HepG2 (cell line): ENCODE data around the gene DIP2C. TPM values are rescaled to one million over a fixed set of nuclear protein-coding genes. Genes with fewer than 3 reads are reported as not detected.

Experiments
- ATAC-seq: fragments of 200-7000 bp; cut with Tn5 transposase; 3 replicates; pipeline ENCODE4 v1.9.1; 2020; ENCODE audit warnings: mild to moderate bottlenecking, moderate library complexity
- BruUV-seq: library from RNA; stranded (reverse); fragments of 400-500 nt; replicated peaks from 2 replicates; lab custom pipeline; 2021; lab: Mats Ljungman, UMichigan
- CTCF ChIA-PET: fragments of 300-600 bp; formaldehyde crosslinking; extraction: SDS; loops from one replicate; lab custom pipeline; 2021; ENCODE audit warnings: low total read pairs, inconsistent platforms, low intra/inter-chr PET ratio; lab: Yijun Ruan, JAX
- POLR2A ChIA-PET: fragments of 350-600 bp; sonication (Branson Sonifier 250); formaldehyde crosslinking; loops from one replicate; lab custom pipeline; 2020; ENCODE audit warnings: antibody characterized with exemption, inconsistent platforms; lab: Yijun Ruan, JAX
- DNase-seq: peaks from one replicate; pipeline ENCODE4 v3.0.0-alpha.2; 2015; ENCODE audit warnings: low spot score
- FAIRE-seq: peaks from 3 replicates; lab custom pipeline; 2011; peaks lifted over from hg19 to GRCh38; lab: Jason Lieb, UNC
- H2AFZ ChIP-seq: one replicate; pipeline ENCODE4 v1.6.1; 2011; ENCODE audit warnings: low read length, inconsistent platforms
- H3K27ac ChIP-seq: fragments of 300-600 bp; 3 replicates; pipeline ENCODE4 v1.8.0; 2011; ENCODE audit warnings: mixed run types, mild to moderate bottlenecking, mixed read lengths, low read length, inconsistent platforms; ENCODE audit not compliant: insufficient read depth; ENCODE audit errors: extremely low read length
- H3K27me3 ChIP-seq, 2 experiments: fragments of 200-600 bp in 1 of 2; 2 replicates in 1 of 2; 3 replicates in 1 of 2; pipeline versions ENCODE4 v1.6.0 to v1.8.0; 2011; ENCODE audit warnings: low read length in 2 of 2, mild to moderate bottlenecking in 2 of 2, moderate library complexity in 2 of 2, inconsistent platforms in 1 of 2; ENCODE audit not compliant: insufficient read depth in 2 of 2, control insufficient read depth in 1 of 2
- H3K36me3 ChIP-seq, 2 experiments: fragments of 200-600 bp in 1 of 2; replicated peaks in 1 of 2; 2 replicates in 1 of 2; 3 replicates in 1 of 2; pipeline versions ENCODE4 v1.5.1 to v1.8.0; 2011; ENCODE audit warnings: low read length in 2 of 2, inconsistent platforms in 1 of 2; ENCODE audit not compliant: insufficient read depth in 2 of 2, control insufficient read depth in 1 of 2
- H3K4me1 ChIP-seq: 2 replicates; pipeline ENCODE4 v1.5.1; 2012; ENCODE audit warnings: low read length, inconsistent platforms; ENCODE audit not compliant: insufficient read depth
- H3K4me2 ChIP-seq: 2 replicates; pipeline ENCODE4 v1.6.0; 2011; ENCODE audit warnings: low read depth, low read length, inconsistent platforms
- H3K4me3 ChIP-seq, 3 experiments: fragments of 200-600 bp in 1 of 3; sonication (generic), shearing (Covaris generic) in 1 of 3; replicated peaks in 1 of 3; 2 replicates each; pipeline ENCODE4 v1.5.1; 2011 to 2016; ENCODE audit warnings: low read length in 3 of 3, inconsistent platforms in 2 of 3, low read depth in 2 of 3, mild to moderate bottlenecking in 2 of 3, control low read depth in 1 of 3, mixed read lengths in 1 of 3; ENCODE audit not compliant: insufficient read depth in 1 of 3
- H3K79me2 ChIP-seq: one replicate; pipeline ENCODE4 v1.6.1; 2011; ENCODE audit warnings: low read length, inconsistent platforms; ENCODE audit not compliant: insufficient read depth
- H3K9ac ChIP-seq: 2 replicates; pipeline ENCODE4 v1.6.0; 2011; ENCODE audit warnings: mild to moderate bottlenecking, low read depth, low read length, inconsistent platforms; ENCODE audit not compliant: insufficient read depth
- H3K9me3 ChIP-seq: 2 replicates; pipeline ENCODE4 v1.5.1; 2012; ENCODE audit warnings: mild to moderate bottlenecking, low read length
- H4K20me1 ChIP-seq: 2 replicates; pipeline ENCODE4 v1.6.0; 2011; ENCODE audit warnings: inconsistent platforms, mild to moderate bottlenecking, low read length, moderate library complexity; ENCODE audit not compliant: insufficient read depth
- TEAD3 ChIP-seq: optimal IDR thresholded peaks from 2 replicates; pipeline ENCODE3; 2016; ENCODE audit warnings: borderline replicate concordance
- WGBS: methylation state at CpG from one replicate; pipeline ENCODE4 v1.1.6; 2017; ENCODE audit warnings: low lambda C conversion rate; 5-methylcytosine and 5-hydroxymethylcytosine counted together
- in situ Hi-C: cut with HindIII; loops from 2 replicates; pipeline ENCODE4 v1.10.0; 2017; ENCODE audit warnings: low pct_unique_long_range_greater_than_20kb; ENCODE audit not compliant: extremely low pct_ligation_motif_present
- intact Hi-C: fragments of 100-400 bp; cut with micrococcal nuclease; formaldehyde crosslinking; loops from one replicate; pipeline ENCODE4 v1.10.0; 2022; ENCODE audit not compliant: unreplicated experiment
- polyA plus RNA-seq, 8 experiments: library from polyadenylated mRNA; depleted of rRNA in 3 of 8; stranded (reverse) in 7 of 8; unstranded in 1 of 8; fragments of >200 nt; fragmentation: Illumina TruSeq in 4 of 8; extraction: Trizol in 4 of 8; gene quantifications; 2 replicates each; pipeline versions ENCODE4 v1.2.1 to v1.2.3, GENCODE V29; 2011 to 2016; ENCODE audit warnings: low read depth in 4 of 8, missing spikeins in 1 of 8, mixed read lengths in 1 of 8; ENCODE audit not compliant: insufficient read depth in 1 of 8
- total RNA-seq, 5 experiments: library from RNA; depleted of rRNA; stranded (reverse); fragments of >200 nt; fragmentation: Illumina TruSeq; extraction: Trizol; gene quantifications; 2 replicates each; pipeline ENCODE4 v1.2.3, GENCODE V29; 2016; ENCODE audit warnings: low read depth in 1 of 5
- TF ChIP-seq, protein P1 (sequence below): sonication (generic); formaldehyde crosslinking; IDR thresholded peaks from one replicate; pipeline ENCODE4 v1.5.1; 2020; ENCODE audit warnings: mild to moderate bottlenecking, missing genetic modification reagents; ENCODE audit errors: not compliant biosample characterization

Gene DIP2C
- total and polyA plus RNA-seq, 2 of the 13 experiments (the other 11 are each of a cell fraction or from before 2014, with no cell fraction given): 2.2 to 2.7 TPM

DNA sequence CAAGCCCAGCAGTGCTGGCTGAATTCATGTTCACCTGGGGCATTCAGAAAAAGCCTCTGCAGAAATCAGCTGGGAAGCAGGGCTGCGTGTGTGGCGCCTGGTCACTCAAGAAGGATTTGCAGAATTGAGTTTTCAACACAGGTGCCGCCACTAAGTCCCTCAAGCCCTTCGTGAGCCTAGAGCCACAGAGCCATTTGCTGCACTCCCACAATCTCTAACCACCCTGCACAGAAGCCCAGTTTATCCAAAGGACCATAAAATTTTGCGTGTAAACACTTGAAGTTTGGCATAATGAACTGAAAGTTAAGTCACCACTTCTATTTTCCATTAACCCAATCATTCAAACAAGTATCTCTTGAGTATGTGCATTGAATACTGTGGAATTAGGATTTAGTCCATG, 136.2 kb downstream of the DIP2C start (continued):
- TF ChIP-seq, protein P1, sequence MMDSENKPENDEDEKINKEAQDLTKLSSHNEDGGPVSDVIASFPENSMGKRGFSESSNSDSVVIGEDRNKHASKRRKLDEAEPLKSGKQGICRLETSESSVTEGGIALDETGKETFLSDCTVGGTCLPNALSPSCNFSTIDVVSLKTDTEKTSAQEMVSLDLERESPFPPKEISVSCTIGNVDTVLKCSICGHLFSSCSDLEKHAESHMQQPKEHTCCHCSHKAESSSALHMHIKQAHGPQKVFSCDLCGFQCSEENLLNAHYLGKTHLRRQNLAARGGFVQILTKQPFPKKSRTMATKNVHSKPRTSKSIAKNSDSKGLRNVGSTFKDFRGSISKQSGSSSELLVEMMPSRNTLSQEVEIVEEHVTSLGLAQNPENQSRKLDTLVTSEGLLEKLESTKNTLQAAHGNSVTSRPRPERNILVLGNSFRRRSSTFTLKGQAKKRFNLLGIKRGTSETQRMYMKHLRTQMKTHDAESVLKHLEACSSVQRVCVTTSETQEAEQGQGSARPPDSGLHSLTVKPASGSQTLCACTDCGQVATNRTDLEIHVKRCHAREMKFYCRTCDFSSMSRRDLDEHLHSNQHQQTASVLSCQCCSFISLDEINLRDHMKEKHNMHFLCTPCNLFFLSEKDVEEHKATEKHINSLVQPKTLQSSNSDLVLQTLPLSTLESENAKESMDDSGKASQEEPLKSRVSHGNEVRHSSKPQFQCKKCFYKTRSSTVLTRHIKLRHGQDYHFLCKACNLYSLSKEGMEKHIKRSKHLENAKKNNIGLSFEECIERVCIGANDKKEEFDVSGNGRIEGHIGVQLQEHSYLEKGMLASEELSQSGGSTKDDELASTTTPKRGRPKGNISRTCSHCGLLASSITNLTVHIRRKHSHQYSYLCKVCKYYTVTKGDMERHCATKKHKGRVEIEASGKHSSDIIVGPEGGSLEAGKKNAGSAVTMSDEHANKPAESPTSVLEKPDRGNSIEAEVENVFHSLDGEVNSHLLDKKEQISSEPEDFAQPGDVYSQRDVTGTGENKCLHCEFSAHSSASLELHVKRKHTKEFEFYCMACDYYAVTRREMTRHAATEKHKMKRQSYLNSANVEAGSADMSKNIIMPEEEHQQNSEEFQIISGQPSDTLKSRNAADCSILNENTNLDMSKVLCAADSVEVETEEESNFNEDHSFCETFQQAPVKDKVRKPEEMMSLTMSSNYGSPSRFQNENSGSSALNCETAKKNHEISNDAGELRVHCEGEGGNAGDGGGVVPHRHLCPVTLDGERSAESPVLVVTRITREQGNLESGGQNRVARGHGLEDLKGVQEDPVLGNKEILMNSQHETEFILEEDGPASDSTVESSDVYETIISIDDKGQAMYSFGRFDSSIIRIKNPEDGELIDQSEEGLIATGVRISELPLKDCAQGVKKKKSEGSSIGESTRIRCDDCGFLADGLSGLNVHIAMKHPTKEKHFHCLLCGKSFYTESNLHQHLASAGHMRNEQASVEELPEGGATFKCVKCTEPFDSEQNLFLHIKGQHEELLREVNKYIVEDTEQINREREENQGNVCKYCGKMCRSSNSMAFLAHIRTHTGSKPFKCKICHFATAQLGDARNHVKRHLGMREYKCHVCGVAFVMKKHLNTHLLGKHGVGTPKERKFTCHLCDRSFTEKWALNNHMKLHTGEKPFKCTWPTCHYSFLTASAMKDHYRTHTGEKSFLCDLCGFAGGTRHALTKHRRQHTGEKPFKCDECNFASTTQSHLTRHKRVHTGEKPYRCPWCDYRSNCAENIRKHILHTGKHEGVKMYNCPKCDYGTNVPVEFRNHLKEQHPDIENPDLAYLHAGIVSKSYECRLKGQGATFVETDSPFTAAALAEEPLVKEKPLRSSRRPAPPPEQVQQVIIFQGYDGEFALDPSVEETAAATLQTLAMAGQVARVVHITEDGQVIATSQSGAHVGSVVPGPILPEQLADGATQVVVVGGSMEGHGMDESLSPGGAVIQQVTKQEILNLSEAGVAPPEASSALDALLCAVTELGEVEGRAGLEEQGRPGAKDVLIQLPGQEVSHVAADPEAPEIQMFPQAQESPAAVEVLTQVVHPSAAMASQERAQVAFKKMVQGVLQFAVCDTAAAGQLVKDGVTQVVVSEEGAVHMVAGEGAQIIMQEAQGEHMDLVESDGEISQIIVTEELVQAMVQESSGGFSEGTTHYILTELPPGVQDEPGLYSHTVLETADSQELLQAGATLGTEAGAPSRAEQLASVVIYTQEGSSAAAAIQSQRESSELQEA: no peak

- H3K36me3 ChIP-seq: no peaks in the 10 kb centered on the region
- no TSS peak for BruUV-seq
- no peaks in the 10 kb centered on the region for H3K9me3 ChIP-seq
- no peak overlapping the region for H3K4me2 ChIP-seq
- no peak for TF ChIP-seq TEAD3 (CRISPR knock-in tag)
- TF ChIP-seq, all 625 proteins: peak for 0
- WGBS: 87% methylated on average over 8 of the region's 8 CpGs
- Histone ChIP-seq H3K27me3 (no peaks in the 10 kb centered on the region), H3K79me2 (no peaks in the 10 kb centered on the region), H3K9ac (no peak overlapping the region), H3K27ac (no peak overlapping the region), H3K4me1 (no peaks in the 10 kb centered on the region), H2AFZ (no peak overlapping the region), H4K20me1 (no peaks in the 10 kb centered on the region), H3K4me3 (no peak overlapping the region)
- intact Hi-C loops (no loop called here), in situ Hi-C loops (no loop called here)
- no peak for FAIRE-seq
- no peak for DNase-seq
- ChIA-PET CTCF (no interaction called here), POLR2A (no interaction called here)
- ATAC-seq: no peak
These were observed 136.8 kb downstream of the DIP2C start for GRCh38 chr10:552679-553078.
